Measurements from ENCODE around the gene IL3RA. TPM values are rescaled to one million over a fixed set of nuclear protein-coding genes. Genes with fewer than 3 reads are reported as not detected.

IL3RA gene
- total and polyA plus RNA-seq, 2 of the 8 experiments (the other 6 are each of a cell fraction or from before 2014, with no cell fraction given): 0.11 TPM; not detected in 1

DNA sequence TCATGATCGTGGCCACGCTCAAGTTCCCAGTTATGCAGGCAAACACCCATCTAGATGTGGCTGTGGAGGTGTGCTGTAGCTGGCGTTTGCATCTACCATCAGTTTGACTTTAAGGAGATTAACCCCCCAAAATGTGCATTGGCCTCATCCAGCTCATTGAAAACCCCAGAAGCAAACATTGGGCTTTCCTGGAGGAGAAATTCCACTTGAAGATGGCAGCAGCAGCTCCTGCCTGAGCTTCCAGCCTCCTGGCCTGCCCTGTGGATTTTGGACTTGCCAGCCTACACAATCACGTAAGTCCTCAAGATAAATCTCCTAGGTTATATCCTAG is 85.5 kb downstream of the IL3RA start:
- Histone ChIP-seq H2AK5ac (ENCODE audit: low read depth, low read length) (no peak overlapping the region), H3K4me1 (replicated peaks in 1 of 4; ENCODE audit: control insufficient read depth in 3 of 4, insufficient read depth in 4 of 4, low read length in 3 of 4) (no peaks in the 10 kb centered on the region), H3K9me3 (ENCODE audit: insufficient read depth in 2 of 2, low read depth in 1 of 2, low read length in 1 of 2) (peaks cover 0 to 10% of the 10 kb centered on the region in 2 experiments; a peak in 1 of 4 replicates), H3K4me2 (ENCODE audit: insufficient read depth in 1 of 2, low read depth in 2 of 2, low read length in 2 of 2) (no peak overlapping the region), H4K91ac (replicated peaks; ENCODE audit: insufficient read length, low read length) (no peak overlapping the region), H4K20me1 (replicated peaks in 1 of 2; ENCODE audit: control insufficient read depth in 1 of 2, insufficient read depth in 2 of 2, low read length in 2 of 2) (peaks cover 5 to 19% of the 10 kb centered on the region in 2 experiments), H2BK5ac (ENCODE audit: low read depth, low read length) (no peak overlapping the region), H3K9ac (replicated peaks in 1 of 4; ENCODE audit: extremely low read depth in 1 of 4, low read depth in 3 of 4, low read length in 3 of 4) (no peak overlapping the region), H3K4me3 (ENCODE audit: extremely low read depth in 1 of 4, insufficient read depth in 2 of 4, low read depth in 3 of 4, low read length in 4 of 4) (no peak overlapping the region), H3K27ac (ENCODE audit: low read depth, low read length) (no peak overlapping the region), H2AFZ (ENCODE audit: low read length) (no peak overlapping the region), H3K14ac (ENCODE audit: insufficient read length) (no peak overlapping the region), H3K18ac (ENCODE audit: extremely low read depth, low read length) (no peak overlapping the region), H3K79me2 (ENCODE audit: control insufficient read depth in 1 of 2, insufficient read depth in 2 of 2, low read length in 2 of 2) (no peaks in the 10 kb centered on the region), H3K56ac (replicated peaks; ENCODE audit: insufficient read length, low read depth, low read length) (no peak overlapping the region), H4K5ac (ENCODE audit: insufficient read length, low read depth, low read length) (no peak overlapping the region), H2BK120ac (replicated peaks; ENCODE audit: low read depth, low read length) (no peak overlapping the region), H2BK20ac (ENCODE audit: low read length) (no peak overlapping the region), H4K8ac (ENCODE audit: extremely low read depth, insufficient read depth, low read length) (no peak overlapping the region), H3K23ac (ENCODE audit: insufficient read length) (no peak overlapping the region), H3K23me2 (ENCODE audit: low read depth, low read length) (peaks cover 14% of the 10 kb centered on the region; the same call in 1 of the 2 replicates), H3K4ac (replicated peaks; ENCODE audit: insufficient read length, low read depth, low read length) (no peak overlapping the region), H3K79me1 (ENCODE audit: low read depth, low read length) (peaks cover 2% of the 10 kb centered on the region), H2BK12ac (ENCODE audit: low read depth, low read length) (no peak overlapping the region), H3K36me3 (ENCODE audit: control insufficient read depth in 2 of 4, insufficient read depth in 4 of 4, low read length in 3 of 4) (peaks cover 39 to 80% (median 68%) of the 10 kb centered on the region in 4 experiments), H3K27me3 (replicated peaks in 1 of 4; ENCODE audit: control insufficient read depth in 3 of 4, extremely low read depth in 1 of 4, insufficient read depth in 3 of 4, low read length in 3 of 4) (no peaks in the 10 kb centered on the region), H2BK15ac (ENCODE audit: low read length) (no peak overlapping the region)
- FAIRE-seq (no peak), DNase-seq (ENCODE audit: low read depth in 1 of 2, low spot score in 2 of 2) (no peak)
- ChIA-PET POLR2A (ENCODE audit: partially characterized antibody) (no interaction called here), CTCF (ENCODE audit: partially characterized antibody) (no interaction called here)
- 93% methylated on average over 4 of the region's 4 CpGs; no CpG with 5 or more reads in 1 of the 2 experiments for WGBS, 2 experiments (ENCODE audit: extremely low coverage in 1 of 2, insufficient coverage in 1 of 2, insufficient read length in 1 of 2, insufficient replicate concordance in 2 of 2, low coverage in 1 of 2, low lambda C conversion rate in 2 of 2, missing lambda C conversion rate in 1 of 2)
- TF ChIP-seq, protein P1, sequence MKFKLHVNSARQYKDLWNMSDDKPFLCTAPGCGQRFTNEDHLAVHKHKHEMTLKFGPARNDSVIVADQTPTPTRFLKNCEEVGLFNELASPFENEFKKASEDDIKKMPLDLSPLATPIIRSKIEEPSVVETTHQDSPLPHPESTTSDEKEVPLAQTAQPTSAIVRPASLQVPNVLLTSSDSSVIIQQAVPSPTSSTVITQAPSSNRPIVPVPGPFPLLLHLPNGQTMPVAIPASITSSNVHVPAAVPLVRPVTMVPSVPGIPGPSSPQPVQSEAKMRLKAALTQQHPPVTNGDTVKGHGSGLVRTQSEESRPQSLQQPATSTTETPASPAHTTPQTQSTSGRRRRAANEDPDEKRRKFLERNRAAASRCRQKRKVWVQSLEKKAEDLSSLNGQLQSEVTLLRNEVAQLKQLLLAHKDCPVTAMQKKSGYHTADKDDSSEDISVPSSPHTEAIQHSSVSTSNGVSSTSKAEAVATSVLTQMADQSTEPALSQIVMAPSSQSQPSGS (IDR thresholded peaks at IDR 0.05; ENCODE audit: low read length): no peak
- TF ChIP-seq KDM4A (IDR thresholded peaks at IDR 0.05; ENCODE audit: low read depth, low read length, severe bottlenecking) (no peak), SRF (IDR thresholded peaks at IDR 0.05; ENCODE audit: low read depth, low read length) (no peak), CREB1 (IDR thresholded peaks at IDR 0.05) (no peak), RXRA (IDR thresholded peaks at IDR 0.05; ENCODE audit: insufficient read depth, low read depth, low read length) (no peak), BCL11A (IDR thresholded peaks at IDR 0.05; ENCODE audit: low read depth in 2 of 2, low read length in 2 of 2) (no peak), MAFK (IDR thresholded peaks at IDR 0.05; ENCODE audit: low read depth, low read length) (no peak), EP300 (IDR thresholded peaks at IDR 0.05; ENCODE audit: borderline replicate concordance in 1 of 2, low read depth in 2 of 2, low read length in 2 of 2) (no peak), EGR1 (IDR thresholded peaks at IDR 0.05; ENCODE audit: borderline replicate concordance, low read depth, low read length) (no peak), SIN3A (conservative IDR thresholded peaks at IDR 0.05 in 1 of 2, IDR thresholded peaks at IDR 0.05 in 1 of 2; ENCODE audit: low read depth in 1 of 2, low read length in 2 of 2) (no peak), CBX8 (IDR thresholded peaks at IDR 0.05; ENCODE audit: borderline replicate concordance, low read depth, low read length) (no peak), YY1 (IDR thresholded peaks at IDR 0.05; ENCODE audit: low read depth, low read length) (no peak)
- TF ChIP-seq, protein P2, sequence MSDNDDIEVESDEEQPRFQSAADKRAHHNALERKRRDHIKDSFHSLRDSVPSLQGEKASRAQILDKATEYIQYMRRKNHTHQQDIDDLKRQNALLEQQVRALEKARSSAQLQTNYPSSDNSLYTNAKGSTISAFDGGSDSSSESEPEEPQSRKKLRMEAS (IDR thresholded peaks at IDR 0.05): no peak

Measured in H1 (cell line).